Stimulated activated CD8-positive, alpha-beta memory T cell treated with anti-CD3 and anti-CD28 coated beads, Interleukin-4, amount 100 ng/mL, for 48 hours (primary cell): ENCODE results near the gene TMEM97.
"Not testable (repeated sequence)": the region's sequence is repeated elsewhere in the genome, so short reads cannot be mapped to it uniquely, and the experiment has no call there.

ENCODE experiments used
- DNase-seq: peaks from one replicate; pipeline ENCODE4 v3.0.0-alpha.2; 2020

Gene TMEM97

GRCh38 chr17:28338769-28339212, 19.8 kb downstream of the TMEM97 start:
- not testable (repeated sequence) for DNase-seq

GRCh38 chr17:28339431-28339830, 20.4 kb downstream of the TMEM97 start:
- DNase-seq, result no peak

- DNase-seq, result no peak
Observed at GRCh38 chr17:28340374-28340773, 21.4 kb downstream of the TMEM97 start.

GRCh38 chr17:28341516-28341915, 22.5 kb downstream of the TMEM97 start:
- no peak for DNase-seq

GRCh38 chr17:28342313-28342712, 23.3 kb downstream of the TMEM97 start:
- no peak for DNase-seq

GRCh38 chr17:28343491-28343932, 24.5 kb downstream of the TMEM97 start:
- no peak for DNase-seq

- no peak for DNase-seq
Observed at GRCh38 chr17:28344011-28344410, 25.0 kb downstream of the TMEM97 start.

GRCh38 chr17:28344435-28344901, 25.5 kb downstream of the TMEM97 start:
- DNase-seq, result no peak

GRCh38 chr17:28345419-28346198, 26.6 kb downstream of the TMEM97 start:
- no peak for DNase-seq

- DNase-seq, result no peak
Observed at GRCh38 chr17:28346199-28346580, 27.2 kb downstream of the TMEM97 start.

GRCh38 chr17:28346746-28347246, 27.8 kb downstream of the TMEM97 start:
- no peak for DNase-seq

- no peak for DNase-seq
Observed at GRCh38 chr17:28347261-28347891, 28.4 kb downstream of the TMEM97 start.

GRCh38 chr17:28348979-28349378, 30.0 kb downstream of the TMEM97 start:
- DNase-seq, result no peak

GRCh38 chr17:28350271-28350670, 31.3 kb downstream of the TMEM97 start:
- DNase-seq, result no peak

- peak; percentile 96 for DNase-seq
Observed at GRCh38 chr17:28357061-28357900, 38.3 kb downstream of the TMEM97 start, which contains the start of gene POLDIP2. POLDIP2 (minus strand) TSS chr17:28357527; CDS start chr17:28357448, 79 bp downstream.

- DNase-seq, result no peak
Observed at GRCh38 chr17:28357901-28358197, 38.8 kb downstream of the TMEM97 start.

GRCh38 chr17:28363186-28363585, 44.2 kb downstream of the TMEM97 start:
- DNase-seq, result no peak

GRCh38 chr17:28363776-28364650, 45.0 kb downstream of the TMEM97 start:
- no peak for DNase-seq

GRCh38 chr17:28364665-28365363, 45.8 kb downstream of the TMEM97 start, which contains the start of gene SEBOX:
SEBOX (minus strand) TSS chr17:28365199; CDS start chr17:28365151, 48 bp downstream.
- DNase-seq, result no peak

GRCh38 chr17:28365487-28365886, 46.5 kb downstream of the TMEM97 start:
- DNase-seq, result no peak

- DNase-seq, result no peak
Observed at GRCh38 chr17:28366605-28367004, 47.6 kb downstream of the TMEM97 start.
